ENCODE results near the gene NDFIP1. TPM values are rescaled to one million over a fixed set of nuclear protein-coding genes. Genes with fewer than 3 reads are reported as not detected.

NDFIP1 gene, protein sequence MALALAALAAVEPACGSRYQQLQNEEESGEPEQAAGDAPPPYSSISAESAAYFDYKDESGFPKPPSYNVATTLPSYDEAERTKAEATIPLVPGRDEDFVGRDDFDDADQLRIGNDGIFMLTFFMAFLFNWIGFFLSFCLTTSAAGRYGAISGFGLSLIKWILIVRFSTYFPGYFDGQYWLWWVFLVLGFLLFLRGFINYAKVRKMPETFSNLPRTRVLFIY
- 10 to 100 TPM in 11 of 12 donors, not detected in 1; 58.5 to 92.8 (median 69.9) TPM for polyA plus RNA-seq (ENCODE audit: insufficient read length in 12 of 12)
- long read RNA-seq, donor 1, full-length matches to known transcripts, result 53 of 115 reads
- long read RNA-seq, donor 1, partial matches to known transcripts, result 62 of 115 reads
- long read RNA-seq, donor 1, other reads (novel, unspliced or antisense), result 0 of 115 reads
- long read RNA-seq, donor 2, full-length matches to known transcripts, result 78 of 95 reads
- long read RNA-seq, donor 2, partial matches to known transcripts, result 17 of 95 reads
- long read RNA-seq, donor 2, other reads (novel, unspliced or antisense), result 0 of 95 reads
- long read RNA-seq, donor 3, transcript NDFIP1-201 (8 exons, 3,851 nt), result major isoform, 25 of 35 reads
- long read RNA-seq, donor 3, partial matches to known transcripts, result 9 of 35 reads
- long read RNA-seq, donor 3, other reads (novel, unspliced or antisense), result 0 of 35 reads
- long read RNA-seq, donor 4, transcript NDFIP1-201 (8 exons, 3,851 nt), result major isoform, 21 of 31 reads
- long read RNA-seq, donor 4, partial matches to known transcripts, result 9 of 31 reads
- long read RNA-seq, donor 4, other reads (novel, unspliced or antisense), result 0 of 31 reads
- long read RNA-seq, donor 5, full-length matches to known transcripts, result 66 of 127 reads
- long read RNA-seq, donor 5, partial matches to known transcripts, result 61 of 127 reads
- long read RNA-seq, donor 5, other reads (novel, unspliced or antisense), result 0 of 127 reads
- long read RNA-seq, donor 6, full-length matches to known transcripts, result 31 of 41 reads
- long read RNA-seq, donor 6, partial matches to known transcripts, result 10 of 41 reads
- long read RNA-seq, donor 6, other reads (novel, unspliced or antisense), result 0 of 41 reads
- long read RNA-seq, donor 7, full-length matches to known transcripts, result 27 of 34 reads
- long read RNA-seq, donor 7, partial matches to known transcripts, result 7 of 34 reads
- long read RNA-seq, donor 7, other reads (novel, unspliced or antisense), result 0 of 34 reads
- long read RNA-seq, donor 8, transcript NDFIP1-201 (8 exons, 3,851 nt), result major isoform, 43 of 106 reads
- long read RNA-seq, donor 8, partial matches to known transcripts, result 63 of 106 reads
- long read RNA-seq, donor 8, other reads (novel, unspliced or antisense), result 0 of 106 reads
- long read RNA-seq, donor 9, transcript NDFIP1-201 (8 exons, 3,851 nt), result major isoform, 31 of 90 reads
- long read RNA-seq, donor 9, partial matches to known transcripts, result 58 of 90 reads
- long read RNA-seq, donor 9, other reads (novel, unspliced or antisense), result 0 of 90 reads
- long read RNA-seq, donor 10, full-length matches to known transcripts, result 42 of 79 reads
- long read RNA-seq, donor 10, partial matches to known transcripts, result 37 of 79 reads
- long read RNA-seq, donor 10, other reads (novel, unspliced or antisense), result 0 of 79 reads
- long read RNA-seq, donor 11, full-length matches to known transcripts, result 65 of 129 reads
- long read RNA-seq, donor 11, partial matches to known transcripts, result 64 of 129 reads
- long read RNA-seq, donor 11, other reads (novel, unspliced or antisense), result 0 of 129 reads

DNA sequence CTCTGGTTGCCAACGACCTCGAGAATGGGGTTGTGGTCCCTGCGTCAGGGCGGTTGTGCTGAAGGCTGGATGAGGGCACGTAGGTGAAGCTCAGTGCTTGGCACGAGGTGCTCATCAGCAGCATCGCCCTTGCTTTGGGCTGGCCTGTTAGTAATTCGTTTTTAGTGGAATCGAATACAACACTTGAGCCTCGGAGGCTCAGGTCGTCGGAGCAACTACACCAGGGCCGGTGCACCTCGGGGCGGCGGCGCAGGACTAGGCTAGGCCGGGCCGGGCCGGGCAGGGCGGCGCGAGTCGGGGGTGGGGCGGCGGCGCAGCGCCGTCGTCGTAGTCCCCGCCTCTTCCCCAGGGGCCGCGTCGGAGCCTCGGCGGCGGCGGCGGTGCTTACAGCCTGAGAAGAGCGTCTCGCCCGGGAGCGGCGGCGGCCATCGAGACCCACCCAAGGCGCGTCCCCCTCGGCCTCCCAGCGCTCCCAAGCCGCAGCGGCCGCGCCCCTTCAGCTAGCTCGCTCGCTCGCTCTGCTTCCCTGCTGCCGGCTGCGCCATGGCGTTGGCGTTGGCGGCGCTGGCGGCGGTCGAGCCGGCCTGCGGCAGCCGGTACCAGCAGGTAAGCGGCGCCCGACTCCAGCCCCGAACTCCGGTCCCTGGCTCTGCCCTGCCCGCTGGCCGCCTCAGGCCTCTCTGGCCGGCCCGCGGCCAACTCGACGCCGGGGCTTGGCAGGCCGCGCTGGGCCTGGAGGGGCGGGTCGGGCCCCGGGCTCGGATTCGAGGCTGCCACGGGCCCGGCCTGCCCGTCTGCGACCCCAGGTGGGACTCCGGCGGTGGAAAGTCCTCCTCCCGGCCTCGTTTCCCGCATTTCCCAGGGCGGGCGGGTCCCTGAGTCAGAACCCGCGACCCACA lies at the start of gene NDFIP1:
Gene NDFIP1, plus strand, starts transcription at position 348 of the 899 bp plus-strand sequence. Its CDS starts 196 bp downstream, at position 544.
- peak; percentile 77 for DNase-seq

DNA sequence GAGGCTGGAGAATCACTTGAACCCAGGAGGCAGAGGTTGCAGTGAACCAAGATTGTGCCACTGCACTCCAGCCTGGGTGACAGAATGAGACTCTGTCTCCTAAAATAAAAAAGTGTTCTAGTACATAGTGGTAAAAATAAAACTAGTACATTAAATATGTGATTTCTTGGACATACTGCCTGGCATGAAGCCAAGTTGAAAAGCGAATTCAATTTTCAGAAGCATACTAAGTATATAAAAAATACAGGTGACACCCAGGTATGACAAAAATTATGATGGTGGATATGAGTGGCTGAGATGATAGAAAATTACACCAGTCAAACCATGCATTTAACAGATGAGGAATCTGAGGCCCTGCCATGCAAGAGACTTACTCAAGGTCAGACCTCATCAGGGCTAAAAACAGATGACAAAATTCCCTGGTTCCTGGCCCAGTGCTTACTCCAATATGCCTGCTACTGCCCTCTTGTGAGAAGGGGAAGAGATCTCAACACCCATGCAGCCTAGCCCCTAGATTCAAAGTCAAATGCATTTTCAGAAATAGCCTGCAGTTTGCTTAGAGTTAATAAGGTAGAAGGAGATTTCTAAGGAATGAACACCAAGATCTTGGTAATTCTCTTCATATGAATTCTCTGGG lies 49.2 kb upstream of the NDFIP1 start:
- no peak for DNase-seq

DNA sequence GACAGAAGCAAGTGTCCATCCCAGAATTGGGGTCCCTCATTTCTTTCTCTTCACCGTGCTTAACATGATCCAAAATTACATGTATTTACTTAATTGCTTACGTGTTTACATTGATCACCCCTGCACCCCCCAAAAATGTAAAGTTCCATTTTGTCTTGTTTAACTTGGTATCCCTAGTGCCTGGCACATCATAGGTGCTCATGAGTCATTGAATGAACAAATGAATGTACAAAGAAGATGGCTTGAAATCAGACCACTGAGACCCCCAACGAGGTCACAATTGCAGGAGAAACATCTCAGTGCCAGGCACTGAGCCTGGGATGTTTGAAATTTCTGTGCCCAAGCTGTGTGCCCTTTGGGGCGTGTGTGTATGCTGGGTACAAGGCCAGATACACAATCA lies 45.2 kb upstream of the NDFIP1 start:
- DNase-seq, result no peak

DNA sequence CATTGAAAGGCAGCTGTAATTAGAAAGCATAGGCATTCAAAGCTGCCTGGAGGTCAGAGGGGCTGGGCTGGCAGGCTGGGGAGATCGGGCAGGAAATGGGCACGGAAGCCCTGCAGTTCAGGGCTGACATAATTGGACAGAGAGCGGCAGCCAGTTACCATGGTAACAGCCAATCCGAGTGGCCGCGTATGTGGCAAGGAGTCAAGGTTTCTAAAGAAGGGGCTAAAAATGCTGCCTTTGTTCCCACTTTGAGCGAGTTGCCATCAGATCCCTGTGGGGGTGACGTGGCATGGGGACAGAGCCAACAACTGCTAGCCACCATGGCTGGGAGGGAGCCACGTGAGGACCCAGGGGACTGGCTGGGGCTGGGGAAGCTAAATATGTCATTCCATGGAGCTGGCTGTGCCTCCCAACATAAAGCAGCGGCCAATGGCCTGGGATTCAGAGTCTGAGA lies 44.7 kb upstream of the NDFIP1 start:
- DNase-seq, result peak; percentile 72

DNA sequence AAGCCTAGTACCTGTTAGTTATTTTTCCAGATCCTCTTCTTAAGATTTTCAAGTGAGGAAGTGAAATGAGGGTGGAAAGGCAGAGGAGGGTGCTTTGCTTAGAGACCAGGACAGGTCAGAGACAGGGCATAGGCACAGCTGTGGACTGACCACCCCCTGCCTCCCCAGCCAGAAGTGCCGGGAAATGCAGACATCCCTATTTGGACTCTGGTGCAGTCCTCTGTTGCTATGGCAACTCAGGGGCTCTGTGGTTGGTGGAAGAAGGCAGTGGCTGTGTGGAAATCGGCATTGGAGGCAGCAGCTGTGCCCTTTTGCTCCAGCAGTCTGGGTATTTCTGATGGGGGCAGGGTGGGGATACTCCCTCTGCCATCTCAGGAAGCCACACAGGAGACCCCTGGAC lies 43.3 kb upstream of the NDFIP1 start:
- peak; percentile 24 for DNase-seq

DNA sequence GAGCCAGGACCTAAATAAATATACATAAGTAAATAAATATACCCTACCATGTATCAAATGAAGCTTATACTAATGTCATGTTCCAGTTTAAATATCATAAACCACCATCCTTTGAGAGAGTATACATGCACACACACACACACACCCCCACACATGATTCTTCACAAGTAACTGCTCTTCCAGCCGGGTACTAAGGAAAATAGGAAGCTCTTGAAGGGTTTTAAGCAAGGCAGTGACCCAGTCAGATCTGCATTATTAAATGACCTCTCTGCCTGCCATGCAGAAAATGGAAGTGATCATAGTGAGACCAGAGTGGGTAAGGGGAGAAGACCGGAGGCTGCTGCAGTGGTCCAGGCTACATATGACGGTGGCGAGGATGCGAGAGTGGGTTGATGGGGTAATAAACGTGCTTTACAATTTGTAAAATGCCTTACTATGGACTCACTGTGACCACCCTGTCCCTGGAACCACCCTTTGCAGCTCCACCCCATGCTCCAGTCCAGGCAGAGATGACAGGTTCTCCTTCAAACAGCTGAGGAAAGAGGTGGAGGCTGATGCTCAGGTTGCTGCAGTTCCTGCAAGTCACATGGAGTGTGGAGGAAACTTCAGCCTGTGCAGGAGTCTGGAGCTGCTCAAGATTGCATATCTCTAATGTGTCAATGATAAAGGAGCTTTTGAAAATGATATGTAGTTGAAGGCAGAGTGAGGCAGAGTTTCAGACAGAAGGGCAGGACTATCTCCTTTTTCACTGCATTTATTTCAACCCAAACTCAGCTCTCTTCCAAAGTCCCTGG lies 38.8 kb upstream of the NDFIP1 start:
- DNase-seq, result no peak

DNA sequence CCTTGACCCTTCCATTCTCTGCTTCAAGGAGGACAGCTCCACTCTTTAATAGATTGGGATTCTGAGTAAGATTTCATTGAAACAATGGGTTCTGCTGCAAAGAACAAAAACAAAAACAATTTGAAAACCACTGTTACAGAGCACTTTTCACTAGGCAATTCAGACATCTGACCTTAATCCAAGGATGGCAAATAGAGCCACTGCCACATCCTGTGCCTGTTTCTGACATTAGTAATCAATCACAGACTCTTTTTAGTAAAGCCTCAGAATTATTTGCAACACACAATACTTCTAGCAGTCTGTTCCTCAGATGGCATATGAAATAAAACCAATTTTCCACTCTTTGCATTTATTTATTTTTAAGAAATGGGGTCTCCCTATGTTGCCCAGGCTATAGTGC lies 37.8 kb upstream of the NDFIP1 start:
- no peak for DNase-seq

DNA sequence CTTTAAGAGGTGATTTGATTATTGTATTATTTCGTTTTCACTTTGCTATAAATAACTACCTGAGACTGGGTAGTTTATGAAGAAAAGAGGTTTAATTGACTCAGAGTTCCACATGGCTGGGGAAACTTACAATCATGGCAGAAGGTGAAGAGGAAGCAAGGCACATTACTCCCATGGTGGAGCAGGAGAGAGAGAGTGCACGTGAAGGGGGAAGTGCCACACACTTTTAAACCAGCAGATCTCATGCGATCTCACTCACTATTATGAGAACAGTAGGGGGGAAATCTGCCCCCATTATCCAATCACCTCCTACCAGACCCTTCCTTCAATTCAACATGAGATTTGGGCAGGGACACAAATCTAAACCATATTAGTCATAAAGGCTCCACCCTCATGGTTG lies 36.1 kb upstream of the NDFIP1 start:
- no peak for DNase-seq

DNA sequence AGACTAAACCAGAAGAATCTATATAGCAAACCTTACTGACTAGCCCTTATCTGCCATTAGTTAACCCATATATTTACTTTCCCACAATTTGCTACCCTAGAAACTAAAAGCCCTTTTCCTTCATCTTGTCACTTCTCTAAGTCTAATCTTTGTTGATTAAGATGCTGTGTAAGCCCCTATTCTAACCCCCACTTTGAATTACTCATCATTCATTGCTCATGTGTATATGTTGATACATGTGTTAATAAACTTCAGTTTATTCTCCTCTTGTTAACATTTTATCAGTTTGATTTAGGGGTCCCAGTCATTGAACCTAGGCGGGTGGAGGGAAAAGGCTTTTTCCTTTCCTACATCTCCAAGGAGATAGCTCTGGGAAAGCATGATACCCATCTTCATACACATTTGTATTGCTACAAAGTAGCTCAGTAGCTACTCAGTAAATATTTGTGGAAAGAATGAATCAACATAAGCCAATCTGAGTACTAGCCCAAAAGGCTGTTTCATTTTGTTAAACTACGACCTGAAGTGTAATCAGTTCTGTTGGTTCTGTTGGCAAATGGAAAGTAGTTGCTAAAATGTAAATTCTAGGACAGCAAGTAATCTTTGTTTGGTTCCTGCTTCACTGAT lies 35.1 kb upstream of the NDFIP1 start:
- no peak for DNase-seq

DNA sequence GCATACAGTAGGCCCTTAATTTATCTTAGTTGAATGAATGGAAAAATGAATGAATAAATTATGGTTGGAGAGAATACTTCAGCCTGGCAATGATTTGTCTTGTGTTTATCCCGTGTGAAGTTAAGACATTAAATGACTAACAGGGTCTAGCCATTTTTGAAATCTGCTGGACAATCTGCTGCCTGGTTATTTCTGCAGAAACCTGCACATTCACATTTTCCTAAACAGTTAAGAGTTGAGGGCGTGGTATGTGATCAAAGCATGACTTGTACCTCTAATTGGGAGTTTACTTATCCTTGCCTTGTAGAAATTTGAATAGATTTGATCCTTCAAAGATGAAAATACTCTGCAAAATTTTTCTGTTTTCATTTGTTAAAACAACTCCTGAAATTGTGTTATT lies 34.6 kb upstream of the NDFIP1 start:
- DNase-seq, result no peak

DNA sequence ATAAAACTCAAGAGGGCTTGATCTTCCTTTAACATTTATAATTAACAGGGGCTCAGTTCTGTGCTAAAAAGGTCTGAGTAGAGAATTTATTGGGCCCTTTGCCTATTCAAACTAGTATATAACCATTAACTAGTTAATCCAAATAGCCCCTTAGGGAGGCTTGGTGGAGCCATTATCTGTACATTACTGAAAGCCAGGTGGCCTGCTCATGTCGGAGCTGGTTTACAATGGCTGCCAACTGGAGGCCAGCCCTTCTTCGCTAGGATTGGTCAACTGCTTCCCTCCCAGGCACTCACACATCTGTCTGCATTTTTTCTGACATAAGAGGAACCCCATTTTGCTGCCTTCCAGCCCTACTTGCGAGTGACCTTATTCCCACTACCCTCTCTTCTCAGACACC lies 30.4 kb upstream of the NDFIP1 start:
- no peak for DNase-seq

DNA sequence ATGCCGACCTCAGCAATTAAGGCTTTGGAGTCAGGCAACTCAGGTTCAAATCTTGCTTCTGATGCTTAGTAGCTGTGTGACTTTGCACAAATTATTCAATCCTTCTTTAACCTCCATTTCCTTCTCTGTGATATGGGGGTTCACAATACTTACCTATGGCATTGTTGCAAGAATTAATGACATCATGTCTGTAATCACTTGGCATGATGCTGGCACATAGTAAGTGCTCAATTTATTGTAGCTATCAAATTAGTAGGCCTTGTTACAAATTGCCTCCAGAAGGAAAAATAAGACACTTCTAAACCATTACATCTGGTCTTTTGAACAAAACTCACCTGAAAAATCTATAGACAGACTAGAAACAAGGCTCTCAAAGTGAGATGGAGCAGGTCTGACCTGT lies 29.9 kb upstream of the NDFIP1 start:
- no peak for DNase-seq

DNA sequence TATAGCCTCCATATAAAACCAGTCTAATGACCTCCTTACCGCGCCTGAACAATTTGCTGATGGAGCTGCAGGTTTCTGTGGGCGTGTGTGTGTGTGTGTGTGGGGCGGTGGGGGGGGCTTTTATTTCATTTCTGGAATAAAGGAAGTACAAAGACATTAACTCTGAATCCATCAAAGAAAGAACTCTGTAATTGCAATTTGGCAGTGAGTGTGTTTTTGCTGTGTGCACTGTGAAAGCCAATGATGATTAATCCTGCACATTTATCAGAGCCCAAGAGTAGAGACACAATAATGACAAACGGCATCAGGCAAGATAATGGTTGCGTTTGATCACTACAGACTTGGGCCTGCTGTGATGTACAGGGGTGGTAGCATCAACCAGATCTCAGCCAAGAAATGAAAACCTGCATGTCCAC lies 29.3 kb upstream of the NDFIP1 start:
- DNase-seq, result no peak

DNA sequence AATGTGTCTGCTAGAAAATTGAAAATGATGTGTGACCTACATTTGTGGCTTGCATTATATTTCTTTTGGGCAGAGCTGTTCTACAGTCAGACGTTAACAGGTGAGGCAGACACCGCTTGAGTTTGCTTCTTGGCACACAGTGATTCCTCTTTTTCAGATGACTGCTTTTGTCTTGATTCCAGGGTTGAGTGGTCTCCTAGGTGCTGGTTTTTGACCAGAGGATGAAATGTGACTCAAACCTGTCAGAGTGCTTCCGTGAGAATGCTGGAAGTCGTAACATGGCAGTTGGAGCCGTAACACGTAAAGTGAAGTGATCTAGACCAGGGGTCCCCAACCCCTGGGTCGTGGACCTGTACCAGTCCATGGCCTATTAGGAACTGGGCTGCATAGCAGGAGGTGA lies 28.3 kb upstream of the NDFIP1 start:
- no peak for DNase-seq

DNA sequence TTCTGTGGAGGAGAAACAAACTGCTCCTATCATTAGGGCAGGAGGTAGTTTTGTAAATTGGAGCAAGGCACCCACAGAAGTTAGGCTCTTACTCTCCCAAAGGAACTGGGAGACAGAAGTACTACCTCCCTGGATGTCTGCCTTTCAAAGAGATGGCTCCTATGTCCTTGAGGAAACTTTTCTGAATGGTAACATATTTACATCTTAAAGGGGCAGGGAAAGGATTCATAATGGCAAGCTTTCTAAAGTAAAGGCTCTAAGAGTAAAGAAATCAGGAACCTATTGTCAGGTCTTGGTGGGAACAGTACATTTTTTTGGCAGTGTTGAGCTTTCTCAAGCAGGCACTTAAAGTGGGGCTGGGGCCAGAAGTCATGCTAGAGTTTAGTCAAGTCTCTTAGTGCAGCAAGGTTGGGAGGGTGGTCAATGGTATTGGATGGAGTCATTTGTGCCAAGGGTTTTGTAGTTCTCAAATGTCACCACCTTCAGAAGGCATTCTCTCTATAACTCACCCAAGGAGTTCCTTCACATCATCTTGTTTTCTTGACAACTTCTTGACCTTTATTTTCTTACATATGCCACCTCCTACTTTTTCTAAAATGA lies 26.3 kb upstream of the NDFIP1 start:
- DNase-seq, result no peak

DNA sequence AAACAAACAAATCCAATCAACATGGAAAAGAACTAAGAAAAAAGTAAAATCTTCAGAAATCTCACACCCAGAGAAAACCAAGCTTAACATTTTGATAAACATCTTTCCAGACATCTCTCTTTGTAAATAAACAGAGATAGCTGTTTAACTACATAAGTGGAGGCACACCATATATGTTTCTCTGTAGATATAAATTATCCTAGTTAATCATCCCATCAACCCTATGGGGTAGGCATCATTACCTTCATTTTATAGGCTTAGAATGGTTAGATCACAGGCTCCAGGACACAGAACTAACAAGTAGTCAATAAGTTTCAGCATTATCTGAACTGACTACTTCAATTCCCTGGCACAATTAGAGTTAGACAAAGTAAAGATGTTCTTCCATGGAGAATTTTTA lies 22.4 kb upstream of the NDFIP1 start:
- DNase-seq, result no peak

DNA sequence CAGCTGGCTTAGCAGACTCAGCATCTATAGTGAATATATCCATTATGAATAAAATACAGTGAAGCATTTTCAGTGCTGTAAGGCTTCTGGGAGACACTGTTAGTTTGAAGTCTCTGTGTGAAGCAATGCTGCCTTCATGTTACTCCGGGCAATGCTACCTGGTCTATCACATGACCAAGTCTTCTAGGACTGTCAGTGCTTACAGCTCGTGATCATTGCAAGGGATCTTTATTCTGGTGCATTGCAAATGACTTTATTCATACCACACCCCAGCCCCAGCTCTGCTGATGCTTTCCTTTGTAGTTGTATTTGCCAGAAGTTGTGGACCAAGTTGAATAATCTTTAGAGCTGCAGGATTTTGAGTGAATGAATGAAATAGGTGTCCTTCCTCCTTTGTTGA lies 21.9 kb upstream of the NDFIP1 start:
- no peak for DNase-seq
